C1 segment of cervical spinal cord (tissue), 14 donors: ENCODE data around the gene POLR3C.

Source experiments
- DNase-seq, 14 donors: peaks; one replicate each; lab custom pipeline; 2025; lab: John Stamatoyannopoulos, UW

The POLR3C gene

DNA sequence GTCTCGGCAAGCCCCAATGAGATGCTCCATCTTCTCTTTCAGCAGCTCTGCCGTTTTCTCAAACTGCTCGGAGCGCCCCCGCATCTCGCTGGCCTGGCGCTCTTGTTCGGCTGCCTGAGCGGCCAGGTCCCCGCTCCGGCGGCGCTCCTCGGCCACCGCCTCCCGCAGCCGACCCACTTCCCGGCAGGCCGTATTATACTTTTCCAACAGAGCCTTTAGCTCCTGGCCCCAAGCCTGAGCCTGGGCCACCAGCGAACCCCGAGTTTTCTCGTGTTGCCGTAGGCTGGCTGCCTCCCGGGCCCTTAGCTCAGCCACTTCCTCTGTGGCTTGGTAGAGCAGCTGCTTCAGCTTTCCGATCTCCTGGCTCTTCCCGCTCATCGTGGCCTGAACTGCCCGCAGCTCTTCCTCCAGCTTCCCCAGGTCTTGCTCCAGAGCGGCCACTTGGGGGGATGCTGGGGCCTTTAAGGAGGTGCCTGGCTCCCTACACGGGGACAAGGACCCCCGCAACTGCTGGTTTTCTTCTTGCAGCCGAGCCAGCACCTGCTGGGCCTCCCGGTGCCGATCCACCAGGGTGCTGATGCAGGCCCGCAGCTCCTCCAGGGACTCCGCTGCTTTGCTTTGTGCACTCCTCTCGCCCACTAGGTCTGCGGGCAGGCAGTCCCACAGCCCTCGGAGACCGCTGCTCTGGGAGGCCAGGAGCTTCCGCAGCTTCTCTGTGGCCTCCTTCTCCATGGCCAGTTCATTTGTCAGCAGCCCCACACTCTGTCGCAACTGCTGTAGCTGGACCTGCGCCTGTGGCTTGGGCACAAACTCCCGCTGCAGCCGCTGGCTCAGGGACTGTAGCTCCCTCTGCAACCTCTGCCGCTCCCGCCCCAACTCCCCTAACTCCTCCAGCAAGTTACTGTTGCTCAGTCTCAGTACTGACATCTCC is 48.3 kb downstream of the POLR3C start:
- peak in 13 of 14 donors; percentile 4 to 86 (median 65) for DNase-seq

DNA sequence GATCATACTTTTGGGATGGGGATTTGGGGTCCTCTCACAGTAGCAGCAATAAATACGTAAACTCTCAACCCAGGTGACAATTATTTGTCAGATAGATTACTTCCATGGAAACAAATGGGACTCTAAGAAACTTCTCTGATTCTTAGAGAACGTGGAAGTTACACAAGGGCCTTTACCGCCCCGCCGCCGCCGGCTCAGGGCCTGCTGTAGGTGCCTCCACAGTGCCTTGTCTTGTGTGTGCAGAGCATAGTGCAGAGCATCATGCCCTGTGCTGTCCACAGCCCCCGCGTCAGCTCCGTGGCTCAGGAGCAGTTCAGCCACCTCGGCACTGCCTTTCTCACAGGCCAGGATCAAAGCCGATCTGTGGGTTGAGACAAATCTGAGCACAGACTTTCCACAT is 50.6 kb downstream of the POLR3C start:
- DNase-seq = no peak

DNA sequence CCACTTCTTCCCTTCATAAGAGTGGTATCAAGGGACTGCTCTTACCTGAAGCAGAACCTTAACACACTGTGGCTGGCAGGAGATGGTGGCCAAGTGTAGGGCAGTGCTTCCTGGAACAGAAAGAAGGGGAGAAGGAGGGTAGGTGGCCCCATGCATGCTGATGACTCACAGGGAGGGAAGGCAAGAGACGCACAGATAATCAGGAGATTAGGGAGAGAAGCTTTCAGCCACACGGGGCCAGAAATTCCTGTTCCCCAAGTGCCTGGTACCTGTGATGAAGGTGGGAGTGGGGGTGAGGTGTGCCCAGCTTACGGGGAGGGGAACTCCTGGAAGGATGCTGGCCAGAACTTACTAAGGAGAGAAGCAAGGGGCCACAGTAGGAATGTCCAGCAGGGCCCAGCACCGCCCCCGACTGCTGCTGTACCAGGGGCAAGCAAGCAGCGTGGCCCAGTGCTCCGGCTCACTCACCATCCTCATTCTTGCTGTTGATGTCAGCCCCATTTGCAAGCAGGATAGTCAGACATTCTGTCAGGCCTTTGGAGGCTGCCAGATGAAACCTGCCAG is 54.0 kb downstream of the POLR3C start:
- no peak for DNase-seq

DNA sequence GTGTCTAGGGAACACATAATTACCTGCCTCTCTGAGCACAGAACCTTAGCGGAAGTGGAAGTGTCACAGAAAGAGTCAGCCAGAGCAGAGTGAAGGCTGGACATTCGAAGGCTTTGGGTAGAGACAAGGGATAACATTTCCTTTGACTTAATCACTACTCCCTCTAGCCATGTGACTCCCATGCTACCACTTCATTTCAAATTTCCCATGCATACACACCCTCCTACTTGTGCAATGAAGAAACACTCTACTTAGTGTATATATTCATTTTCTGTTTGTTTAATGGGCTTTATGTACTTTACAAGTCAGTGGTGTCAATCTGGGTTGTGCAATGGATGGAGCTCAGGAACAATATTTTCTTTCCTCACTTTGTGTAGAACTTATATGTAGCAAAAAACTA is 54.7 kb downstream of the POLR3C start:
- no peak for DNase-seq

GRCh38 chr1:145879775-145880174 is 55.8 kb downstream of the POLR3C start:
- DNase-seq = no peak

DNA sequence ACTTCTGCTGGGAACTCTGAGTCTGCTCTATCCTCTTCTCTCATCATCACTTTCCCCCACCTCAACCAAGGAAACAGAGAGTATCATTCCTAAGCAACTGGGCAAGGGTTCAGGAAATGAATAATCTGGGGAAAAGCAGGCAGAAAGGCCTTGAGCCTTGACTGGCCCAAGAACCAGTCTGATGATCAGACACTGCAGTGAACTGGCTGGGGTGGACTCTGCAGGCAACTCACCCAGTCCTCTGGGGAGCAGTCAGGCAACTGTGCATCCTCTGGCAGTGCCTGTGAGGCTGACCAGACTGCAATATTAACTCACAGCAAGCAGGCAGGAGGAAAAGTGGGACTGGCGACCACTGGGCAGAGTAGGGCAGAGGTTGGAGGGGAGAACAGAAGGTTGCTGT is 60.7 kb downstream of the POLR3C start:
- no peak for DNase-seq

DNA sequence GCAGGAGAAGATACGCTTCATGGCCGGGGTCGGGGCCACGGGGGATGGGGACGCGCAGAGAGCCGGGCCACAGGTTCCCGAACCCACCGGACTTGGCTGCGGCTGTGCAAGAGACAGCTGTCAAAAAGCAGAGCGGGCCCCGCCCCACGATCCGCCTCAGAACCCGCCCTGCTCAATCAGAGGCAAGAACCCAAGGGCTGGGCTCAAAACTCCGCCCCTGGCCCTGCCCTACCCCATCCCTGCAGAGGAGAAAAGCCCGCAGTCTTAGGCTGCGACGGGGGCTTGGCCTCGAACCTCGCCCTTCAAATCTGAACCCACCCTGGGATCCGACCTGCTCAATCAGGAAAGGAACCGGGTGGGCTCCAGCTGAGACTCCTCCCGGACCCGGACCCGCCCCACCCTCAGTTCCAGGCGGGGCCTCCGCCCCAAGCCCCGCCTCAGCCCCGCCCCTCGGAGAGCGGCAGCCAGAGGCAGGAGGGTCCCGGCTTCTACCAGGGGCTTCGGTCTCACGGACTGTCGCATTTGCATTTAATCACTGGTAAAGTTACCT is 61.8 kb downstream of the POLR3C start, which contains the start of gene ANKRD35:
TSS of gene ANKRD35 (minus strand) at position 129 of the 550 bp plus-strand sequence. CDS start at position 21, 108 bp downstream.
- peak in 13 of 14 donors; percentile 18 to 81 (median 63) for DNase-seq

DNA sequence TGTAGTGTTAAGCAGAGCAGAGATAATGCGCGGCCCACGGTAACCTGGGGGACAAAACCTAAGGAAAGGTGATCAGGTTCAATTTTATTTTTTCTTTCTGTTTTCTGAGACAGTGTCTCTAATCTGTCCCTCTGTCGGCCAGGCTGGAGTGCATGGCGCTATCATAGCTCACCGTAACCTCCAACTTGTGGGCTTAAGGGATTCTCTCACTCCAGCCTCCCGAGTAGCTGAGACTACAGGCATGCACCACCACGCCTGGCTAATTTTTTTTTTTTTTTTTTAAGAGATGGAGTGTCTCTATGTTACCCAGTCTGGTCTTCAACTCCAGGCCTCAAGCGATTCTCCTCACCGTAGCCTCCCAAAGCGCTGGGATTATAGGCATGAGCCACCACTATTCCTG is 62.4 kb downstream of the POLR3C start:
- no peak for DNase-seq

- DNase-seq = no peak
Observed at GRCh38 chr1:145886816-145887215, 62.8 kb downstream of the POLR3C start.

DNA sequence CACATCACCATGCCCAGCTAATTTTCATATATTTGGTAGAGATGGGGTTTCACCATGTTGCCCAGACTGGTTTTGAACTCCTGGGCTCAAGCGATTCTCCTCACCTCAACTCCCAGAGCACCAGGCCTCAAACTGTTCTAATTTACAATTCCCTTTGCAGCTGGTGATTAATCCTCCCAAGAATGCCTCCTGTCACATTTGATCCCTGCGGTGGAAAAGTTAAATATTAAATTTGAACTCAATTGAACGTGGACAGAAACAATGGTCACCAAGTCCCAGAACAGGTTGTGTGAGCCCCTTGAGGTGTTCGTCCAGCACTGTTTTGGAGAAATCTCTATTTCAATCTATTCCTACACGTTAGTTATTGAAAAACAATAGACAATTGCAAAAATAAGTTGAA is 63.6 kb downstream of the POLR3C start:
- DNase-seq = no peak

DNA sequence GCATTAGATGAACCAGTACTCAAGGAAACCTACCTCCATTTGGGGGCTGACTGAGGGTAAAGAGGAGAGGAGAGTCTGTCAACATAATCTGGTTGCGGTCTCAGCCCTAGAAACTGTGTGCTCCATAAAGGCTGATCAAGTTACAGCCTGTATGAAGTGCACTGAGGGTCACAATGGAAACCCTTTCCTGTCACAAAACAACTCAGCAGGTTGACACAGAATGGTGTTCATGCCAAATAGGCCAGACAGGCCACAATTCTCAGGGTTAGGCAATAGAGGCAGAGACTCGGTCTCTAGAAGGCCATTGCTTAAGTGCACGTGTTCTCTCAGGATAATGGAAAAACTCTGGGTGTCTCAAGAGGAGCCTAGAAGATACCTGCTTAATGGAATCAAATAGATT is 65.7 kb downstream of the POLR3C start:
- DNase-seq = no peak

DNA sequence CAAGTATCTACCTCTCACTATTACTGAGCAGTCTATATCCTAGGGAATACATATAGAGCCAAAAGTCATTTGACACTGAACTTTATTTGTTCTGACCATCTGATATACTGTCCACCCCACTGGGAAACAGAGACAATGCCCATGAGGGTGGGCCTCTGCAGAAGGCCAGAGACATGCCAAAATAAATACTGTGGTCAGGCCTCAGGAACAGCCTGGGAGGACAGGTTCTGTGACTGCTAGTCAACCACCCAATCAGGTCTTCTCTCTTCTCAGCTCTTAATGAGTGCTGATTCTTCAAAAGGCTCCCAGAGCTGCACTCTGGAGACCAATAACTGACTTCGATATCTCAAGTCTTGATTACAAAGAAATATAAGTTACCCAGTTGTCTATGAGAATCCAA is 67.1 kb downstream of the POLR3C start:
- DNase-seq = no peak

DNA sequence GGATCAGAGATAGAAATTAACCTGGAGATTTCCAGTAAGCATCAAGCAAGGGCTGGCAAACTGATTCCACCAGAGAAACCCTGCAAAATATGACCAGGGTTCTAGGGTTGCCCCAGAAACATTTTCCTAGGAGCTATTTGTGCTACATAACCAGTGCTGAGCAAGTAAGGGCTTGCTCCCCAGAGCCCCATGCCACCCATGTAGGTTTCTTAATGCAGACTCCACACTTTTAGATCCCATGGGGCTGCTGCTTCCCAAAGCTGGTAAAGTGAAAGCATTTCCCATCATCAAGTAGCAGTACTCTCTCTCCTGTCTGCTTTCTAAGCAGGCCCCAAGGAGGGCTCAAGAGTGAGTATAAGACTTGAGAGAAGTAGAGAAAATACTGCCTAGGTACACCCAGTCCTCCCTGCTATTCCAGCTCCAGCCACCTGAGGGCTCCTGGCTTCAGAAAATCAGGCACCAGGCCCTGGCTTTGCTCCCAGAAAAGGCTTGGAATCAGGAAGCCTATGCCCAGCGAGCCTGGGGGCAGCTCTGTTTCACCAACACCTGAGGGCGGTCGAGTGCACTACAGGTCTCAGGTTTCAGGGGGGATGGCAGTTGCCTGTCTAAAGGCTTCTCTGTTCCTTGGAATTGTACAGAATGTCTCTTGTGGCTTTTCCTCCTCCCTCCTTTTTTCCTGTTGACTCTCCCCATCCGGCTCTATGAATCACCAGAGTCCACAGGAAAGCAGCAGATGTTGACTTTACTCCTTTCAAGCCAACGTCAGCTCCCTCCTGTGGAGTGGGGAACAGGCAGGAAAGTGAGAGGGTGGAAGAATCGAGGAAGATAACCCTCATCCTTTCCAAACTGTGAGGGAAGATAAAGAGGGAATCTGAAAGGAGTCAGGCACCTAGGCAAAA is 67.8 kb downstream of the POLR3C start:
- DNase-seq = peak in 13 of 14 donors; percentile 31 to 92 (median 82)

GRCh38 chr1:145892486-145893087 is 68.6 kb downstream of the POLR3C start:
- DNase-seq = peak in 1 of 14 donors; percentile 22

DNA sequence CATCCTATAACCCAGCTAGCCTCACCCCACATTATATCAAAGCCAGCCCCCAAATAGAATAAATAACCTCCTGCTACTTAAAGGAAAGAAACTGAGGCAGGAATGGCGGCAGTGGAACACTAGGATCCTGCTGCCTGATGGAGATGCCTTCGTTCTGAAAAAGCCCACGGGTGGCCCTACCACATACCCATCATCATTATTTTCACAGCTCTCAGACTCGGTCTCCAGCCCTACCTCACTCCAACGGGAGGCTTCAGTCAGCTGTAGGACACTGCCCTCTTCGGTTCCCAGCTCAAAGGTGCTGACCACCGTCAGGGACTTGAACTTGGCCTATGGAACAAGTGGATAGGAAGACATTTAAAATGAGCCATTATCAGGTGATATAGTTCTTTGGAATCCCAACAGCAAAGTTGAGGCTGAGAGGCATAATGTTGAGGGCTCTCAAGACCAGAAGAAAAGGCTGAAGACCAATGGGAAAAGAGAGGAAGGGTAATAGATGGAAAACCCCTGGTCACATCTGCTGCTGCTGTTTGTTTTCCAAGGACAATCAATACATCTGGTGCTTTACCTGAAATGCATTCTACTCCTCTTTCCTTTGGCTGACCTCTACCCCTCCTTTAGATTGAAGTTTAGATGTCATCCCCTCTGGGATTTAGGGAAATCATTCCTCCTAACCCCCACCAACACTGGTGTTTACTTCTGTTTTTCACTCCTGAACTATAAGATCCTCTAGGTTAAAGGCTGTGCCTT is 69.5 kb downstream of the POLR3C start:
- no peak for DNase-seq
